Neutrophil (primary cell): ENCODE results near the gene PDZD7.

Experiments used
- H3K27ac ChIP-seq: fragments of 200-600 bp; sonication (generic); 2 replicates; pipeline ENCODE4 v1.5.1; 2016; ENCODE audit warnings: mild to moderate bottlenecking, moderate library complexity
- H3K27me3 ChIP-seq: fragments of 200-600 bp; sonication (generic); 2 replicates; pipeline ENCODE4 v1.6.0; 2016; ENCODE audit warnings: mild to moderate bottlenecking
- H3K36me3 ChIP-seq: fragments of 200-600 bp; sonication (generic); 2 replicates; pipeline ENCODE4 v1.5.1; 2017
- H3K4me1 ChIP-seq, 2 experiments: fragments of 200-600 bp in 1 of 2; sonication (generic) in 1 of 2; 1 replicate in 1 of 2; 2 replicates in 1 of 2; pipeline versions ENCODE4 v1.5.1 to v1.6.1; 2013 to 2016; ENCODE audit warnings: low read depth in 1 of 2, low read length in 1 of 2, mild to moderate bottlenecking in 1 of 2, moderate library complexity in 1 of 2; ENCODE audit not compliant: control insufficient read depth in 1 of 2, insufficient read depth in 1 of 2
- H3K4me3 ChIP-seq, 2 experiments: fragments of 200-600 bp in 1 of 2; sonication (generic) in 1 of 2; 1 replicate in 1 of 2; 2 replicates in 1 of 2; pipeline ENCODE4 v1.5.1; 2013 to 2016; ENCODE audit warnings: low read depth in 1 of 2, low read length in 1 of 2, mild to moderate bottlenecking in 1 of 2, moderate library complexity in 1 of 2
- H3K9me3 ChIP-seq: fragments of 200-600 bp; sonication (generic); 2 replicates; pipeline ENCODE4 v1.5.1; 2016
- CTCF ChIP-seq: fragments of 200-600 bp; sonication (generic); IDR thresholded peaks from 2 replicates; pipeline ENCODE4 v1.5.1; 2016; ENCODE audit warnings: antibody characterized with exemption

The PDZD7 gene

GRCh38 chr10:100998183-100998990 is 32.5 kb downstream of the PDZD7 start:
- Histone ChIP-seq H3K27ac (peak overlapping the region; percentile 58), H3K4me1 (peaks cover 28 to 38% of the 10 kb centered on the region in 2 experiments), H3K27me3 (no peaks in the 10 kb centered on the region), H3K9me3 (no peaks in the 10 kb centered on the region), H3K36me3 (no peaks in the 10 kb centered on the region), H3K4me3 (peak overlapping the region; percentile 91 to 94)
- TF ChIP-seq CTCF = no peak

GRCh38 chr10:100997360-100998182 is 33.4 kb downstream of the PDZD7 start:
- Histone ChIP-seq H3K4me3 (peak overlapping the region; percentile 91 to 94), H3K4me1 (peaks cover 28 to 38% of the 10 kb centered on the region in 2 experiments), H3K27me3 (no peaks in the 10 kb centered on the region), H3K9me3 (no peaks in the 10 kb centered on the region), H3K36me3 (no peaks in the 10 kb centered on the region), H3K27ac (peak overlapping the region; percentile 46)
- TF ChIP-seq CTCF = peak; percentile 78

- peak overlapping the region; percentile 46 for H3K27ac ChIP-seq
- H3K4me1 ChIP-seq = peaks cover 28 to 38% of the 10 kb centered on the region in 2 experiments
- no peaks in the 10 kb centered on the region for H3K9me3 ChIP-seq
- TF ChIP-seq CTCF = no peak
- H3K36me3 ChIP-seq = no peaks in the 10 kb centered on the region
- H3K4me3 ChIP-seq = peak overlapping the region; percentile 91 to 94
- no peaks in the 10 kb centered on the region for H3K27me3 ChIP-seq
Observed at GRCh38 chr10:100996678-100997359, 34.1 kb downstream of the PDZD7 start.

GRCh38 chr10:100995181-100995580 is 35.7 kb downstream of the PDZD7 start:
- Histone ChIP-seq H3K27me3 (no peaks in the 10 kb centered on the region), H3K27ac (no peak overlapping the region), H3K36me3 (no peaks in the 10 kb centered on the region), H3K4me3 (no peak overlapping the region), H3K4me1 (peaks cover 27 to 32% of the 10 kb centered on the region in 2 experiments), H3K9me3 (no peaks in the 10 kb centered on the region)
- TF ChIP-seq CTCF = no peak

- H3K9me3 ChIP-seq = no peaks in the 10 kb centered on the region
- H3K27me3 ChIP-seq = no peaks in the 10 kb centered on the region
- H3K27ac ChIP-seq = no peak overlapping the region
- H3K36me3 ChIP-seq = no peaks in the 10 kb centered on the region
- H3K4me1 ChIP-seq = peaks cover 22 to 25% of the 10 kb centered on the region in 2 experiments
- no peak for TF ChIP-seq CTCF
- H3K4me3 ChIP-seq = no peak overlapping the region
Observed at GRCh38 chr10:100993986-100994708, 36.8 kb downstream of the PDZD7 start.
